Tibial nerve (tissue), 4 donors: ENCODE data around the gene FMO2. TPM values are rescaled to one million over a fixed set of nuclear protein-coding genes. Genes with fewer than 3 reads are reported as not detected.
A peak's percentile ranks its signal among the peaks of the same experiment; 100 is the strongest.
"Not testable (repeated sequence)": the region's sequence is repeated elsewhere in the genome, so short reads cannot be mapped to it uniquely, and the experiment has no call there.

ENCODE experiments used
- DNase-seq, 2 donors: peaks; one replicate each; pipeline ENCODE4 v3.0.0-alpha.2; 2019; ENCODE audit warnings: low spot score in 2 of 2
- H3K27ac ChIP-seq, 4 donors: fragments of 200-600 bp; sonication (generic) in 3 of 4; one replicate each; pipeline ENCODE4 v1.5.1; 2017 to 2019; ENCODE audit warnings: mild to moderate bottlenecking in 1 of 4
- H3K27me3 ChIP-seq, 2 donors: fragments of 200-600 bp; sonication (generic) in 1 of 2; one replicate each; pipeline versions ENCODE4 v1.5.1 to v1.6.0; 2017 to 2019
- H3K36me3 ChIP-seq, 3 donors: fragments of 200-600 bp; sonication (generic); one replicate each; pipeline ENCODE4 v1.5.1; 2018 to 2019
- H3K4me1 ChIP-seq, 4 donors: fragments of 200-600 bp; sonication (generic) in 3 of 4; one replicate each; pipeline ENCODE4 v1.5.1; 2017 to 2019
- H3K4me3 ChIP-seq, 4 donors: fragments of 200-600 bp; sonication (generic) in 3 of 4; one replicate each; pipeline ENCODE4 v1.5.1; 2017 to 2019; ENCODE audit warnings: mild to moderate bottlenecking in 1 of 4, moderate library complexity in 1 of 4
- H3K9me3 ChIP-seq, 4 donors: fragments of 200-600 bp; sonication (generic) in 3 of 4; one replicate each; pipeline ENCODE4 v1.5.1; 2017 to 2019
- CTCF ChIP-seq, 5 experiments: fragments of 200-600 bp in 3 of 5; fragments of 450-650 bp in 2 of 5; sonication (generic) in 3 of 5; IDR thresholded peaks; one replicate each; pipeline ENCODE4 v1.5.1; 2016 to 2019; ENCODE audit warnings: antibody characterized with exemption in 5 of 5, mild to moderate bottlenecking in 3 of 5, moderate library complexity in 2 of 5
- EP300 ChIP-seq, 2 donors: sonication (generic); formaldehyde crosslinking; IDR thresholded peaks; one replicate each; pipeline ENCODE4 v1.6.1; 2017; ENCODE audit warnings: antibody characterized with exemption in 2 of 2, mild to moderate bottlenecking in 1 of 2
- POLR2A ChIP-seq, 2 donors: fragments of 450-650 bp; IDR thresholded peaks; one replicate each; pipeline ENCODE4 v1.6.1; 2017; ENCODE audit warnings: antibody characterized with exemption in 2 of 2, mild to moderate bottlenecking in 2 of 2, moderate library complexity in 2 of 2
- WGBS, 2 donors: methylation state at CpG; one replicate each; pipeline ENCODE4 v1.1.5; 2018; 5-methylcytosine and 5-hydroxymethylcytosine counted together
- total RNA-seq, 4 donors: library from RNA; depleted of rRNA; stranded (reverse); fragments of >200 nt; gene quantifications; one replicate each; pipeline ENCODE4 v1.1.0, GENCODE V29; 2016

Gene FMO2
- total RNA-seq, 4 donors from 2014 or later: 25.7 to 36.6 (median 33.7) TPM

DNA sequence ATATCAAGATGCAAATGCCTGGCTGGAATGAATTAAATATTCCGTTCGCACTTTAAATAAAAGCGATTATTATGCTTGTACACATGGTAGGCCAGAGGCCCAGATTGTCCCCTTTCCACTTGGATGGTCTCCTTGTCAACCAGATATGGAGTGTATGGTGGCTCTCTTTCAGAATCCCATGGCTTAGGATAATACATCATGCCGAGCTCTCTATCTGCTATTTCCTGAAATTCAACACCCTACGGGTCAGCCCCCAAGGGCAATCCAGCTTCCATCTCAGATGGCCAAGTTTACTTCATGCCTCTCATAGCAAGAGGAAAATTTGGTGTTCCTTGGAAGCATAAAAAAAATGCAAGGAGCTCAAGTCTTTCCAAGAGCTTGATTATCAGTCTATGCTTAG is 37.8 kb downstream of the FMO2 start:
- no peak for DNase-seq
- Histone ChIP-seq H3K9me3 (no peaks in the 10 kb centered on the region), H3K4me1 (peaks cover 0 to 44% (median 10%) of the 10 kb centered on the region in 4 donors), H3K36me3 (no peaks in the 10 kb centered on the region), H3K27me3 (no peaks in the 10 kb centered on the region), H3K27ac (peak overlapping the region in 1 of 4 donors; percentile 26), H3K4me3 (no peak overlapping the region)
- no peak for TF ChIP-seq EP300 (IDR thresholded peaks at IDR 0.05)
- no peak for TF ChIP-seq POLR2A (IDR thresholded peaks at IDR 0.05)
- TF ChIP-seq CTCF (IDR thresholded peaks at IDR 0.05): no peak
- WGBS, 2 donors: 56 to 68% methylated on average over 5 of the region's 5 CpGs

GRCh38 chr1:171224257-171224656 is 39.2 kb downstream of the FMO2 start:
- DNase-seq, H3K4me3 ChIP-seq, H3K27ac ChIP-seq, H3K36me3 ChIP-seq, H3K27me3 ChIP-seq, H3K9me3 ChIP-seq: not testable (repeated sequence)
- WGBS, 2 donors: 83 to 85% methylated on average over 4 of the region's 4 CpGs
- peaks cover 0 to 35% (median 6%) of the 10 kb centered on the region in 4 donors for H3K4me1 ChIP-seq

- peak; percentile 53 to 89 (median 70) for TF ChIP-seq CTCF (IDR thresholded peaks at IDR 0.05)
- no peak for TF ChIP-seq POLR2A (IDR thresholded peaks at IDR 0.05)
- peak in 1 of 2 donors; percentile 28 for TF ChIP-seq EP300 (IDR thresholded peaks at IDR 0.05)
- H3K27ac ChIP-seq: no peak overlapping the region
- WGBS, 2 donors: 63 to 78% methylated on average over 1 of the region's 1 CpG
These were observed 41.8 kb downstream of the FMO2 start for GRCh38 chr1:171226747-171227370.

GRCh38 chr1:171231326-171231725 is 46.2 kb downstream of the FMO2 start:
- no peaks in the 10 kb centered on the region for H3K9me3 ChIP-seq
- no peak overlapping the region for H3K4me3 ChIP-seq
- H3K27me3 ChIP-seq: no peaks in the 10 kb centered on the region
- H3K4me1 ChIP-seq: no peaks in the 10 kb centered on the region
- no peak for DNase-seq
- no peak overlapping the region for H3K27ac ChIP-seq
- no peaks in the 10 kb centered on the region for H3K36me3 ChIP-seq
- TF ChIP-seq EP300 (IDR thresholded peaks at IDR 0.05) (no peak), CTCF (IDR thresholded peaks at IDR 0.05) (no peak), POLR2A (IDR thresholded peaks at IDR 0.05) (no peak)

More at GRCh38 chr1:171226747-171227370, 41.8 kb downstream of the FMO2 start:
- Histone ChIP-seq H3K36me3 (no peaks in the 10 kb centered on the region), H3K4me3 (no peak overlapping the region), H3K27me3 (no peaks in the 10 kb centered on the region), H3K4me1 (peaks cover 0 to 12% (median 0%) of the 10 kb centered on the region in 4 donors), H3K9me3 (no peaks in the 10 kb centered on the region)
- DNase-seq: peak in 1 of 2 donors; percentile 33

DNA sequence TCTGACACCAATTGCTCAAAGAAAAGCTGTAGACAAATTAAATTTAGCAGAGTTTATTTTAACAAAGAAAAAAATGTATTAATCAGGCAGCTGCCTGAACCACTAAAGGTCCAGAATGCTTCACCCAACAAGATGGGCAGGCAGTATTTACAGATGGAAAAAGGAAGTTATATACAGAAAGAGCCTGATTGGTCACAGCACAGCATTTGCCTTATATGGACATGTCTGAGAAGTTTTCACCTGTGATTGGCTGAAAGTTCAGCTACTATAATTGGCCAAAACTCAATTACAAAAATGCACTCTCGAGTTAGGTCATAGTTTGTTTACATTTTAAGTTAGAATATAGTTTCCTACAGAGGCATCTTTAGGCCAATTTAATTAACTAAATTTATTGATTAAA is 48.1 kb downstream of the FMO2 start:
- TF ChIP-seq POLR2A (IDR thresholded peaks at IDR 0.05) (no peak), CTCF (IDR thresholded peaks at IDR 0.05) (no peak), EP300 (IDR thresholded peaks at IDR 0.05) (no peak)
- Histone ChIP-seq H3K27me3 (no peaks in the 10 kb centered on the region), H3K27ac (no peak overlapping the region), H3K4me3 (no peak overlapping the region), H3K9me3 (no peaks in the 10 kb centered on the region), H3K36me3 (no peaks in the 10 kb centered on the region), H3K4me1 (no peaks in the 10 kb centered on the region)
- DNase-seq: no peak
- WGBS, 2 donors: 91 to 95% methylated on average over 1 of the region's 1 CpG

DNA sequence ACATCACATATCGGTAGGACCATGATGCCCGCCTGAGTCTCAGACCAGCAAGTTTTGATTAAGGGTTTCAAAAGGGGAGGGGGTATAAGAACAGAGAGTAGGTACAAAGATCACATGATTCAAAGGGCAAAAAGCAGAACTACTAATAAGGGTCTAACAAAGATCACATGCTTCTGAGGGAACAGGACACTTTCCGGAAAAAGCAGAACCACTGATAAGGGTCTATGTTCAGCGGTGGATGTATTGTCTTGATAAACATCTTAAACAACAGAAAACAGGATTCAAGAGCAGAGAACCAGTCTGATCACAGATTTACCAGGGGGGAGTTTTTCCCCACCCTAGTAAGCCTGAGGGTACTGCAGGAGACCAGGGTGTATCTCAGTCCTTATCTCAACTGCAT is 51.1 kb downstream of the FMO2 start:
- H3K4me3 ChIP-seq, H3K27me3 ChIP-seq, H3K4me1 ChIP-seq, H3K9me3 ChIP-seq, H3K27ac ChIP-seq, H3K36me3 ChIP-seq, DNase-seq: not testable (repeated sequence)
- WGBS, 2 donors: 88 to 92% methylated on average over 4 of the region's 4 CpGs
